Body of pancreas (tissue), 4 donors: Measurements from ENCODE around the gene ATE1.

Experiments used
- POLR2A ChIP-seq, 3 donors: fragments of 450-650 bp; IDR thresholded peaks; one replicate each; pipeline ENCODE4 v1.6.1; 2016; ENCODE audit warnings: antibody characterized with exemption in 3 of 3, mild to moderate bottlenecking in 2 of 3
- TF ChIP-seq, protein P1 (sequence below), 7 experiments: fragments of 450-650 bp in 4 of 7; fragments of 200-600 bp in 3 of 7; sonication (generic) in 3 of 7; IDR thresholded peaks; one replicate each; pipeline ENCODE4 v1.5.1; 2016 to 2019; ENCODE audit warnings: antibody characterized with exemption in 7 of 7

DNA sequence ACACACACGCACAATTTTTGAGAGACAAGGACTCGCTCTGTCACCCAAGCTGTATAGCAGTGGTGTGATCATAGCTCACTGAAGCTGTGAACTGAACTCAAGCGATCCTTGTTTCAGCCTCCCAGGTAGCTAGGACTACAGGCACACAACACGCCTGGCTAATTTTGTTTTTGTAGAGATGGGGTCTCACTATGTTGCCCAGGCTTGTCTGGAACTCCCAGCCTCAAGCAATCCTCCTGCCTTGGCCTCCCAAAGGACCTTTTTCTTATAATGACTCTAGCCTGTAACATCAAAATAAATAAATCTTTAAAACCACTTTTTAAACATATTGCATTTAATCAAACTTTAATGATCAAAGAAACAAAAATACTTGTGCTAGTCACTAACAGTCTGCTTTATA, 188.7 kb downstream of the ATE1 start:
- no peak for TF ChIP-seq POLR2A (IDR thresholded peaks at IDR 0.05)
- TF ChIP-seq, protein P1, sequence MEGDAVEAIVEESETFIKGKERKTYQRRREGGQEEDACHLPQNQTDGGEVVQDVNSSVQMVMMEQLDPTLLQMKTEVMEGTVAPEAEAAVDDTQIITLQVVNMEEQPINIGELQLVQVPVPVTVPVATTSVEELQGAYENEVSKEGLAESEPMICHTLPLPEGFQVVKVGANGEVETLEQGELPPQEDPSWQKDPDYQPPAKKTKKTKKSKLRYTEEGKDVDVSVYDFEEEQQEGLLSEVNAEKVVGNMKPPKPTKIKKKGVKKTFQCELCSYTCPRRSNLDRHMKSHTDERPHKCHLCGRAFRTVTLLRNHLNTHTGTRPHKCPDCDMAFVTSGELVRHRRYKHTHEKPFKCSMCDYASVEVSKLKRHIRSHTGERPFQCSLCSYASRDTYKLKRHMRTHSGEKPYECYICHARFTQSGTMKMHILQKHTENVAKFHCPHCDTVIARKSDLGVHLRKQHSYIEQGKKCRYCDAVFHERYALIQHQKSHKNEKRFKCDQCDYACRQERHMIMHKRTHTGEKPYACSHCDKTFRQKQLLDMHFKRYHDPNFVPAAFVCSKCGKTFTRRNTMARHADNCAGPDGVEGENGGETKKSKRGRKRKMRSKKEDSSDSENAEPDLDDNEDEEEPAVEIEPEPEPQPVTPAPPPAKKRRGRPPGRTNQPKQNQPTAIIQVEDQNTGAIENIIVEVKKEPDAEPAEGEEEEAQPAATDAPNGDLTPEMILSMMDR (IDR thresholded peaks at IDR 0.05), result no peak
